Peyer's patch (tissue), 4 donors: ENCODE data around the gene PMP22.

Source experiments
- CTCF ChIP-seq, 6 experiments: fragments of 450-650 bp in 4 of 6; fragments of 200-600 bp in 2 of 6; sonication (generic) in 1 of 6; IDR thresholded peaks; one replicate each; pipeline ENCODE4 v1.5.1; 2017 to 2019; ENCODE audit warnings: antibody characterized with exemption in 6 of 6, mild to moderate bottlenecking in 3 of 6, moderate library complexity in 1 of 6
- POLR2A ChIP-seq, 2 donors: fragments of 450-650 bp; IDR thresholded peaks; one replicate each; pipeline ENCODE4 v1.5.1; 2017; ENCODE audit warnings: antibody characterized with exemption in 2 of 2, mild to moderate bottlenecking in 2 of 2, moderate library complexity in 2 of 2

GRCh38 chr17:15271741-15272140 is 6.6 kb upstream of the PMP22 start:
- no peak for TF ChIP-seq CTCF (IDR thresholded peaks at IDR 0.05)
- TF ChIP-seq POLR2A (IDR thresholded peaks at IDR 0.05) = no peak
